Progenitor cell of endocrine pancreas (in vitro differentiated cells): ENCODE results near the gene APOO. TPM values are rescaled to one million over a fixed set of nuclear protein-coding genes. Genes with fewer than 3 reads are reported as not detected.

Experiments used
- DNase-seq: peaks from one replicate; pipeline ENCODE4 v3.0.0; 2021; ENCODE audit warnings: low spot score; ENCODE audit not compliant: unreplicated experiment
- H3K27ac Mint-ChIP-seq: 2 replicates; pipeline ENCODE4 v1.8.0; 2021; ENCODE audit warnings: mild to moderate bottlenecking, moderate library complexity, mixed read lengths
- H3K27me3 Mint-ChIP-seq: 2 replicates; pipeline ENCODE4 v1.8.0; 2021; ENCODE audit warnings: mixed read lengths
- H3K36me3 Mint-ChIP-seq: 2 replicates; pipeline ENCODE4 v1.8.0; 2022; ENCODE audit warnings: mixed read lengths; ENCODE audit not compliant: insufficient read depth
- H3K4me1 Mint-ChIP-seq: 2 replicates; pipeline ENCODE4 v1.8.0; 2021; ENCODE audit warnings: low read depth, mixed read lengths
- H3K4me3 Mint-ChIP-seq: 2 replicates; pipeline ENCODE4 v1.8.0; 2021; ENCODE audit warnings: low read depth, mild to moderate bottlenecking, moderate library complexity, mixed read lengths
- H3K9me3 Mint-ChIP-seq: 2 replicates; pipeline ENCODE4 v1.8.0; 2021; ENCODE audit warnings: low read depth, mixed read lengths
- total RNA-seq: library from RNA; stranded (reverse); gene quantifications from 2 replicates; pipeline ENCODE4 v1.2.1, GENCODE V29; 2021
- TF ChIP-seq, protein P1 (sequence below): fragments of 200-600 bp; sonication (generic); IDR thresholded peaks from one replicate; pipeline ENCODE4 v1.5.0; 2021; ENCODE audit warnings: antibody characterized with exemption, mild to moderate bottlenecking; ENCODE audit not compliant: unreplicated experiment

APOO gene
- total RNA-seq, 1 donor from 2014 or later: 75.9 TPM

DNA sequence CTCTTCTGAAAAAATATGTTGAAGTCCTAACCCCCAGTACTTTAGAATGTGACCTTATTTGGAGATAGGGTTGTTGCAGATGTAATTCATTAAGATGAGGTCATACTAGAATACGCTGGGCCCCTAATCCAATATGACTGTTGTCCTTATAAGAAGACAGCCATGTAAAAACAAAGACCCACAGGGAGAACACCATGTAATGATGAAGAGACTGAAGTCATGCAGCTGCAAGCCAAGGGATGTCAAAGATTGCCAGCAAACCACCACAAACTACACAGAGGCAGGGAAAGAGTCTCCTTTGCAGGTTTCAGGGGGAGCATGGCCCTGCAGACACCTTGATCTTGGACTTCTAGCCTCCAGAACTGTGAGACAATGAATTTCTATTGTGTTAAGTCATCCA, 37.5 kb upstream of the APOO start:
- Mint-ChIP-seq H3K27me3 (no peaks in the 10 kb centered on the region), H3K4me3 (no peak overlapping the region), H3K9me3 (no peaks in the 10 kb centered on the region), H3K27ac (no peak overlapping the region), H3K4me1 (no peaks in the 10 kb centered on the region), H3K36me3 (no peaks in the 10 kb centered on the region)
- no peak for DNase-seq
- TF ChIP-seq, protein P1, sequence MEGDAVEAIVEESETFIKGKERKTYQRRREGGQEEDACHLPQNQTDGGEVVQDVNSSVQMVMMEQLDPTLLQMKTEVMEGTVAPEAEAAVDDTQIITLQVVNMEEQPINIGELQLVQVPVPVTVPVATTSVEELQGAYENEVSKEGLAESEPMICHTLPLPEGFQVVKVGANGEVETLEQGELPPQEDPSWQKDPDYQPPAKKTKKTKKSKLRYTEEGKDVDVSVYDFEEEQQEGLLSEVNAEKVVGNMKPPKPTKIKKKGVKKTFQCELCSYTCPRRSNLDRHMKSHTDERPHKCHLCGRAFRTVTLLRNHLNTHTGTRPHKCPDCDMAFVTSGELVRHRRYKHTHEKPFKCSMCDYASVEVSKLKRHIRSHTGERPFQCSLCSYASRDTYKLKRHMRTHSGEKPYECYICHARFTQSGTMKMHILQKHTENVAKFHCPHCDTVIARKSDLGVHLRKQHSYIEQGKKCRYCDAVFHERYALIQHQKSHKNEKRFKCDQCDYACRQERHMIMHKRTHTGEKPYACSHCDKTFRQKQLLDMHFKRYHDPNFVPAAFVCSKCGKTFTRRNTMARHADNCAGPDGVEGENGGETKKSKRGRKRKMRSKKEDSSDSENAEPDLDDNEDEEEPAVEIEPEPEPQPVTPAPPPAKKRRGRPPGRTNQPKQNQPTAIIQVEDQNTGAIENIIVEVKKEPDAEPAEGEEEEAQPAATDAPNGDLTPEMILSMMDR: no peak

- H3K36me3 Mint-ChIP-seq: no peaks in the 10 kb centered on the region
- TF ChIP-seq, protein P1: no peak
- no peak overlapping the region for H3K27ac Mint-ChIP-seq
Measured at GRCh38 chrX:23944234-23944633, 36.5 kb upstream of the APOO start.

DNA sequence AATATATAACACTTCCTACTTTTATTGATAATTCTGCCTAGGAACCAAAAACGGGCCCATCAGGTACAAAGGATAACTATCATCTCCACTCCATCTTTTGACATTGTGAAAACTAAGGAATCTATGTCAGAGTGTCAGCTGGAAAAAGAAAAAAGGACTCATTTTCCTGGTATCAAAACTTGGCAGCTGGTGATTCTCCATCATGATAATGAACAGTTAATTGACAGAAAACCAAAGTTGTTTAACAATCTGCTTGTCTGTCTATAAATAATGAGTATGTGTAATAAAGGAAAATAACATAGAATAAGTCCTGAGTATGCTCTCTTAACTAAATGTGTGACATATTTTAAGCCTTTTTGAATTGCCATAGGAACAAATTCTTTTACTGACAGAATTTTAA, 31.5 kb upstream of the APOO start:
- Mint-ChIP-seq H3K4me3 (no peak overlapping the region), H3K27ac (no peak overlapping the region), H3K27me3 (peaks cover 3% of the 10 kb centered on the region), H3K36me3 (no peaks in the 10 kb centered on the region), H3K4me1 (no peaks in the 10 kb centered on the region), H3K9me3 (no peaks in the 10 kb centered on the region)
- no peak for DNase-seq
- TF ChIP-seq, protein P1: no peak

More at GRCh38 chrX:23944234-23944633, 36.5 kb upstream of the APOO start:
- no peaks in the 10 kb centered on the region for H3K4me1 Mint-ChIP-seq
- no peak overlapping the region for H3K4me3 Mint-ChIP-seq
- H3K27me3 Mint-ChIP-seq: no peaks in the 10 kb centered on the region
- no peak for DNase-seq
- H3K9me3 Mint-ChIP-seq: no peaks in the 10 kb centered on the region

GRCh38 chrX:23938690-23939089, 31.0 kb upstream of the APOO start:
- Mint-ChIP-seq H3K27me3 (peaks cover 3% of the 10 kb centered on the region), H3K36me3 (no peaks in the 10 kb centered on the region), H3K27ac (no peak overlapping the region), H3K4me1 (no peaks in the 10 kb centered on the region), H3K9me3 (no peaks in the 10 kb centered on the region), H3K4me3 (no peak overlapping the region)
- DNase-seq: no peak
- TF ChIP-seq, protein P1: no peak

DNA sequence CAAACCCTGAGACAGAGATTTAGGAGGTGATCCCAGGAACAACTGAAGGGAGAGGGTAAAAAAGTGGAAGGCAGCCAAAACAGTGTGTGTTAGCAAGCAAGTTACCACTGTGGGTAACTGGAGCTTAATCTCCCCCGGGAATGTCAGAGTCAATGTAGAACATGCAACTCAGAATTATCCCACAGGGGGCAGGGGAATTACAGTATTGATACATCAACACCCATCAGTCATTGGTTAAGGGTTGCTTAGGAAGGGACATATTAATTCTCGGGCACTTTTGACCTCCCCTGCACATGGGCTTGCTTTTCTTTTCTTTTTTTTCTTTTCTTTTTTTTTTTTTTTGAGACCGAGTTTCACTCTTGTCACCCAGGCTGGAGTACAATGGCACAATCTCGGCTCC, 29.4 kb upstream of the APOO start:
- Mint-ChIP-seq H3K4me1 (no peaks in the 10 kb centered on the region), H3K4me3 (no peak overlapping the region), H3K27me3 (peaks cover 3% of the 10 kb centered on the region), H3K36me3 (no peaks in the 10 kb centered on the region), H3K27ac (no peak overlapping the region), H3K9me3 (no peaks in the 10 kb centered on the region)
- TF ChIP-seq, protein P1: no peak
- DNase-seq: no peak
